HUES6 (cell line): ENCODE results near the gene TRABD2B.

Experiments used
- H3K27ac ChIP-seq: 2 replicates; pipeline ENCODE4 v1.7.0; 2013; ENCODE audit warnings: low read depth, mild to moderate bottlenecking, low read length, inconsistent platforms
- H3K27me3 ChIP-seq: 2 replicates; pipeline ENCODE4 v1.6.1; 2013; ENCODE audit warnings: low read length; ENCODE audit not compliant: control insufficient read depth, insufficient read depth
- H3K36me3 ChIP-seq: 2 replicates; pipeline ENCODE4 v1.6.1; 2013; ENCODE audit warnings: low read length; ENCODE audit not compliant: control insufficient read depth, insufficient read depth
- H3K4me1 ChIP-seq: 2 replicates; pipeline ENCODE4 v1.6.1; 2013; ENCODE audit warnings: low read length; ENCODE audit not compliant: control insufficient read depth, insufficient read depth
- H3K4me3 ChIP-seq: 2 replicates; pipeline ENCODE4 v1.5.1; 2013; ENCODE audit warnings: low read depth, low read length
- H3K9ac ChIP-seq: one replicate; pipeline ENCODE4 v1.6.1; 2013; ENCODE audit warnings: mild to moderate bottlenecking, low read length
- H3K9me3 ChIP-seq: 2 replicates; pipeline ENCODE4 v1.6.1; 2013; ENCODE audit warnings: low read depth, low read length; ENCODE audit not compliant: control insufficient read depth, insufficient read depth

The TRABD2B gene

GRCh38 chr1:47997289-47998200 is at the start of gene TRABD2B:
Gene TRABD2B, minus strand, starts transcription at chr1:47997385.
- Histone ChIP-seq H3K27me3 (peaks cover 46% of the 10 kb centered on the region), H3K9ac (peak within 1 kb of the TSS; percentile 70), H3K4me3 (peak within 1 kb of the TSS; percentile 70), H3K27ac (peak within 1 kb of the TSS; percentile 48; the same call in 1 of the 2 replicates), H3K9me3 (no peaks in the 10 kb centered on the region), H3K36me3 (peaks cover 7% of the 10 kb centered on the region), H3K4me1 (peaks cover 51% of the 10 kb centered on the region)

GRCh38 chr1:48044311-48044710 is 47.1 kb upstream of the TRABD2B start:
- no peak overlapping the region for H3K27ac ChIP-seq
- no peak overlapping the region for H3K9ac ChIP-seq
- H3K4me3 ChIP-seq: no peak overlapping the region
- H3K4me1 ChIP-seq: peaks cover 44% of the 10 kb centered on the region
- H3K9me3 ChIP-seq: no peaks in the 10 kb centered on the region
- H3K27me3 ChIP-seq: peaks cover 45% of the 10 kb centered on the region
- H3K36me3 ChIP-seq: no peaks in the 10 kb centered on the region

DNA sequence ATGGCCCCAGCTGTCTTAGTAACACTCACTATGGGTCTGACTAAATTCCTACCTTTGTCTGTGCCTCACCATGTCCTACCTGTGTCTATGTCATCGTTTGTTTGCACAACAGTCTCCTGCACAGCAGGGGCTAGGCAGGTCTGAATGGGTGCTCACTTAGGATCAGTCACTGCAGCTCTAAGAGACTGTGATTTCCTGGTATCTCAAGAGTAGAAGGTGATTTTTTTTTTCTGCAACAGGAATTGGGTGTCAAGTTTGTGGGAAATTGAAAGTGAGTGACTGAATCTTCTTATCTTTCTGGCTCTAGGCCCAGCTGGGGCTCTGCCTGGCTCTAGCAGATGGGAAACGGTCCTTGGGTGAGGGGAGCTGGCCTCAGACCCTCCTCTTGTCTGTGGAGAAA is 46.4 kb upstream of the TRABD2B start:
- H3K4me1 ChIP-seq: peaks cover 46% of the 10 kb centered on the region
- H3K9ac ChIP-seq: no peak overlapping the region
- peaks cover 39% of the 10 kb centered on the region for H3K27me3 ChIP-seq
- no peaks in the 10 kb centered on the region for H3K9me3 ChIP-seq
- no peak overlapping the region for H3K4me3 ChIP-seq
- H3K36me3 ChIP-seq: no peaks in the 10 kb centered on the region
- no peak overlapping the region for H3K27ac ChIP-seq

DNA sequence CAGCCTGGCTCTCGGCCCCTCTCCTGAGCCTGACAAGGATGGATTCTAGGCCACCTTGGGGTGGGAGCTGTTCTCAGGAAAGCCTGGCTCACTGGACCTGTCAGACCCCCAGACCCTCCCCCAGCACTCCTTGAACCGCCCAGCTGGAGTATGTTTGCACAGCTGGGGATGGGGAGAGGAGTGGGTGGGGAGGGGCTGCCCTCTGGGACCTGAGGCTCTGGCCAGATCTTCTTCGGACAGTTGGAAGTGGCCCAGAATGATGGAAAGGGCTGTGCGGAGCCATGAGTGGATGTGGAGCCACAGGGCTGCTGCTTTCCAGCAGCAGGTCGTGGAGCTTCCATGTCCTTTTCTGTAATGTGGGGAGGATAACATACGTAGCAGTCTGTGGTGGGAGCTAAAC is 43.0 kb upstream of the TRABD2B start:
- H3K27ac ChIP-seq: no peak overlapping the region; the same call in 1 of the 2 replicates
- peaks cover 38% of the 10 kb centered on the region for H3K4me1 ChIP-seq
- no peak overlapping the region for H3K9ac ChIP-seq
- H3K27me3 ChIP-seq: peaks cover 25% of the 10 kb centered on the region
- H3K4me3 ChIP-seq: no peak overlapping the region
- no peaks in the 10 kb centered on the region for H3K9me3 ChIP-seq
- no peaks in the 10 kb centered on the region for H3K36me3 ChIP-seq

- Histone ChIP-seq H3K9me3 (no peaks in the 10 kb centered on the region), H3K9ac (no peak overlapping the region), H3K27ac (no peak overlapping the region), H3K27me3 (peaks cover 25% of the 10 kb centered on the region), H3K4me1 (peaks cover 37% of the 10 kb centered on the region), H3K36me3 (no peaks in the 10 kb centered on the region), H3K4me3 (no peak overlapping the region)
Observed at GRCh38 chr1:48039088-48040054, 42.2 kb upstream of the TRABD2B start.

DNA sequence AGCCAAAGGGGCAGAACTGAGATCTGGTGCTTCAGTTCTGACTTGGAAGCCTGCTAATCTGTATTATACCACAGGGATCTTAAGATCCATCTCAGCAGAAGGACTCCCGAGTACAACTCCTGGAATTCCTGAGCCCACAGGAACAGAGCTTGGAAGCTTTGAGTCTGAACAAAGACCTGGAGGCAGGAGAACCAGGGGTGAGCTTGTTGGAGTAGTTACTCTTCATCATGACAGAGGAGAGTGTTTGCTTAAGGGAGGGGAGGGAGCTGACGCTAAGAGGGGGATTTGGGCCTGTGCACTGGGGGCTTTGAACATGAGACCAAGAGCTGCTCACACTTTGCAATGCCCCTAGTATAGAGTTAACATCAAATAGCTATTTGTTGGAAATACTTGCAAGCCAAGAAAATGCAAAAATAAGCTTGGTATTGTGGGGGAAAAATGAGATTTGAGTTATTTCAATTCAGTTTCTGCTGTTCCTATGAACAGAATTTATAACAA is 41.1 kb upstream of the TRABD2B start:
- Histone ChIP-seq H3K9me3 (no peaks in the 10 kb centered on the region), H3K9ac (no peak overlapping the region), H3K4me1 (peaks cover 27% of the 10 kb centered on the region), H3K27ac (no peak overlapping the region), H3K36me3 (no peaks in the 10 kb centered on the region), H3K27me3 (peaks cover 27% of the 10 kb centered on the region; the same call in 1 of the 2 replicates), H3K4me3 (no peak overlapping the region)

DNA sequence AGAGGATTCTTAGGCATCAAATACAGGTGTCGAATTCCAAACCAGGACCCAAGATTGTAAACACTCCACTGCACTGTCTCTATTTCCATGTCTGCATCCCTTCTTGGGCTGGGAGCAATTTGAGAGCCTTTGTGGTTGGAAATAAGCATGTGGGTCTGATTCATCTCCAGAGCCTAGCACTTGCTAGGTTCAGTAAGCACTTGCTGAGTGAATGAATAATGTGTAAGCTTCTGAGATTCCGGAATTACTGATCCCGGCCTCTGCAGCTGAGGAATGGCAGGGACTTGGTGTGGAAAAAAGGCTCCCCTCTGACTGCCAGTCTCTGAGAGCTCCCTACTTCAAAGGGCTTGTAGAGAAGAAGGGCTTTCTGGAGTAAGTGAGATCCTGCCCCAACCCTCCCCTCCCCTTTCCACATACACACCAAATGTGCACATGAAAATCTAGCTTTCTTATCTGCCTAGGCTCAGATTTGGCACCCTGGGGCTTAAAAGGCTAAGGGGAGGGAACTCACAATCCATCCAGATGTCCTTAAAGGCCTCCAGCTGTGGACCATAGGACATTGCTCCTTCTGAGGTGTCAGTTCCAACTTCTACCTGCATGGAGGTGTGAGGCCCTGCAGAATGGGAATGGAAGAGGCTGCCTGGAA is 39.6 kb upstream of the TRABD2B start:
- H3K4me3 ChIP-seq: no peak overlapping the region
- H3K9ac ChIP-seq: no peak overlapping the region
- peaks cover 24% of the 10 kb centered on the region for H3K4me1 ChIP-seq
- H3K27ac ChIP-seq: no peak overlapping the region
- no peaks in the 10 kb centered on the region for H3K9me3 ChIP-seq
- peaks cover 21% of the 10 kb centered on the region; the same call in 1 of the 2 replicates for H3K27me3 ChIP-seq
- H3K36me3 ChIP-seq: no peaks in the 10 kb centered on the region

GRCh38 chr1:48035371-48036141 is 38.4 kb upstream of the TRABD2B start:
- H3K36me3 ChIP-seq: no peaks in the 10 kb centered on the region
- H3K27ac ChIP-seq: no peak overlapping the region
- H3K9ac ChIP-seq: no peak overlapping the region
- H3K4me3 ChIP-seq: no peak overlapping the region
- H3K9me3 ChIP-seq: no peaks in the 10 kb centered on the region
- peaks cover 15% of the 10 kb centered on the region; the same call in 1 of the 2 replicates for H3K27me3 ChIP-seq
- peaks cover 18% of the 10 kb centered on the region for H3K4me1 ChIP-seq

DNA sequence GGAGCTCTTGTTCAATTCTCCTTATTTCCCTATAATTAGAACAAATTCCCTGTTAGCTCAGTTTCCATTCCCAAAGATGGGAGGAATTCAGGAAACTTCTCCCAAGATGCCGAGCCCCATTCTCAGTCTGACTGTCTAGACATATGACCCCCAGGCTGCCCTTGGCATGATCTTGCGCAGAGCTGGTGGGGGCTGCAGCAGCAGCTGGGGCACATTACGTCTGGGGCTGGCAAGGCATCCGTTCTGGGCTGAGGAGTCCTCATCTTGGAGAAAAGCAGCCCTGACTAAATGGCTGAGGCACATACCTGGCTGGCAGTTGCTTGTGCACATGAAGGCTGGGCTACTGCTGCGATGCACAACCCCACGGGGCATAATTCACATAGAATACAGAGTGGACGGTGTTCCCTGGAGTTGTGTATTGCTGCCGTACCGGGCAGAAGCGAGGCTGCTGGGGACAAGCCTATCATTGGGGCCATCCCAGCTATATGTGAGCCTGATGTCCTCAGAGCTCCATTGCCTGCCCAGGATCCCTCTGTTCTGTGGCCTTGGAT is 36.4 kb upstream of the TRABD2B start:
- Histone ChIP-seq H3K9ac (no peak overlapping the region), H3K27me3 (peaks cover 14% of the 10 kb centered on the region; the same call in 1 of the 2 replicates), H3K9me3 (no peaks in the 10 kb centered on the region)

More for the DNA sequence above, 36.4 kb upstream of the TRABD2B start:
- H3K4me3 ChIP-seq: no peak overlapping the region
- H3K27ac ChIP-seq: no peak overlapping the region
- H3K36me3 ChIP-seq: no peaks in the 10 kb centered on the region
- H3K4me1 ChIP-seq: peaks cover 3% of the 10 kb centered on the region
